HepG2 (cell line): ENCODE measurements around the gene RMI2. TPM values are rescaled to one million over a fixed set of nuclear protein-coding genes. Genes with fewer than 3 reads are reported as not detected.

Experiments used
- BRCA1 ChIP-seq: sonication (generic); formaldehyde crosslinking; IDR thresholded peaks from 2 replicates; pipeline ENCODE4 v1.4.0; 2020; ENCODE audit warnings: missing genetic modification reagents
- ELF1 ChIP-seq: sonication (generic); formaldehyde crosslinking; IDR thresholded peaks from 2 replicates; pipeline ENCODE4 v1.4.0; 2020; ENCODE audit warnings: missing genetic modification reagents
- FOSL2 ChIP-seq: sonication (generic); formaldehyde crosslinking; IDR thresholded peaks from 2 replicates; pipeline ENCODE4 v1.4.0; 2020; ENCODE audit warnings: missing genetic modification reagents
- FOXC1 ChIP-seq: sonication (generic); formaldehyde crosslinking; IDR thresholded peaks from 2 replicates; pipeline ENCODE4 v1.8.0; 2022; ENCODE audit warnings: mild to moderate bottlenecking, missing genetic modification reagents, borderline replicate concordance
- HNF4A ChIP-seq: sonication (generic); formaldehyde crosslinking; IDR thresholded peaks from 2 replicates; pipeline ENCODE4 v1.4.0; 2020; ENCODE audit warnings: missing genetic modification reagents
- HOXA9 ChIP-seq: sonication (generic); formaldehyde crosslinking; IDR thresholded peaks from 2 replicates; pipeline ENCODE4 v1.8.1; 2022; ENCODE audit warnings: missing genetic modification reagents, mild to moderate bottlenecking, moderate library complexity, borderline replicate concordance
- ISX ChIP-seq: sonication (generic); formaldehyde crosslinking; conservative IDR thresholded peaks from 2 replicates; pipeline ENCODE4 v1.5.0; 2020; ENCODE audit warnings: missing genetic modification reagents
- MAF1 ChIP-seq: sonication (generic); formaldehyde crosslinking; IDR thresholded peaks from 2 replicates; pipeline ENCODE4 v1.5.0; 2020; ENCODE audit warnings: missing genetic modification reagents, borderline replicate concordance
- MED1 ChIP-seq: sonication (generic); formaldehyde crosslinking; IDR thresholded peaks from 2 replicates; pipeline ENCODE4 v1.4.0; 2020; ENCODE audit warnings: missing genetic modification reagents
- MTF2 ChIP-seq: sonication (generic); formaldehyde crosslinking; IDR thresholded peaks from 2 replicates; pipeline ENCODE4 v1.5.0; 2020; ENCODE audit warnings: missing genetic modification reagents, borderline replicate concordance
- MYC ChIP-seq: sonication (generic); formaldehyde crosslinking; IDR thresholded peaks from 2 replicates; pipeline ENCODE4 v1.9.0; 2021; ENCODE audit warnings: missing genetic modification reagents, borderline replicate concordance
- NCOA1 ChIP-seq: sonication (generic); formaldehyde crosslinking; IDR thresholded peaks from 2 replicates; pipeline ENCODE4 v1.9.0; 2021; ENCODE audit warnings: missing genetic modification reagents
- NR2F6 ChIP-seq, 2 experiments: IDR thresholded peaks; 2 replicates each; pipeline ENCODE4 v1.6.1; 2016; ENCODE audit warnings: antibody characterized with exemption in 1 of 2, mild to moderate bottlenecking in 1 of 2
- RORA ChIP-seq: sonication (generic); formaldehyde crosslinking; IDR thresholded peaks from 2 replicates; pipeline ENCODE4 v1.5.0; 2020; ENCODE audit warnings: mild to moderate bottlenecking, missing genetic modification reagents, moderate library complexity
- SOX5 ChIP-seq: IDR thresholded peaks from 2 replicates; pipeline ENCODE4 v1.6.1; 2016; ENCODE audit warnings: borderline replicate concordance
- SPEN ChIP-seq: sonication (generic); formaldehyde crosslinking; IDR thresholded peaks from 2 replicates; pipeline ENCODE4 v1.5.1; 2020; ENCODE audit warnings: low read depth, mild to moderate bottlenecking, missing genetic modification reagents
- TCF7 ChIP-seq: sonication (generic); IDR thresholded peaks from 2 replicates; pipeline ENCODE4 v1.6.1; 2016; ENCODE audit warnings: antibody characterized with exemption, low read depth
- ZFY ChIP-seq: sonication (generic); formaldehyde crosslinking; IDR thresholded peaks from 2 replicates; pipeline ENCODE4 v1.4.0; 2020; ENCODE audit warnings: missing genetic modification reagents
- ZNF788 ChIP-seq: sonication (generic); formaldehyde crosslinking; IDR thresholded peaks from 2 replicates; pipeline ENCODE4 v1.5.0; 2020; ENCODE audit warnings: mild to moderate bottlenecking, missing genetic modification reagents, borderline replicate concordance
- polyA plus RNA-seq, 8 experiments: library from polyadenylated mRNA; depleted of rRNA in 3 of 8; stranded (reverse) in 7 of 8; unstranded in 1 of 8; fragments of >200 nt; fragmentation: Illumina TruSeq in 4 of 8; extraction: Trizol in 4 of 8; gene quantifications; 2 replicates each; pipeline versions ENCODE4 v1.2.1 to v1.2.3, GENCODE V29; 2011 to 2016; ENCODE audit warnings: low read depth in 4 of 8, missing spikeins in 1 of 8, mixed read lengths in 1 of 8; ENCODE audit not compliant: insufficient read depth in 1 of 8
- total RNA-seq, 5 experiments: library from RNA; depleted of rRNA; stranded (reverse); fragments of >200 nt; fragmentation: Illumina TruSeq; extraction: Trizol; gene quantifications; 2 replicates each; pipeline ENCODE4 v1.2.3, GENCODE V29; 2016; ENCODE audit warnings: low read depth in 1 of 5
- TF ChIP-seq, protein P1 (sequence below): sonication (generic); formaldehyde crosslinking; IDR thresholded peaks from 2 replicates; pipeline ENCODE4 v1.5.0; 2020; ENCODE audit warnings: mild to moderate bottlenecking, missing genetic modification reagents, borderline replicate concordance
- TF ChIP-seq, protein P2 (sequence below): sonication (generic); formaldehyde crosslinking; IDR thresholded peaks from 2 replicates; pipeline ENCODE4 v1.4.0; 2020; ENCODE audit warnings: missing genetic modification reagents, mild to moderate bottlenecking, borderline replicate concordance
- TF ChIP-seq, protein P3 (sequence below): IDR thresholded peaks from 2 replicates; pipeline ENCODE4 v1.6.1; 2018; ENCODE audit warnings: missing genetic modification reagents, mild to moderate bottlenecking, missing compliant biosample characterization
- TF ChIP-seq, protein P4 (sequence below): sonication (generic); formaldehyde crosslinking; IDR thresholded peaks from 2 replicates; pipeline ENCODE4 v1.4.0; 2020; ENCODE audit warnings: mild to moderate bottlenecking, low read depth, missing genetic modification reagents

Gene RMI2
- total and polyA plus RNA-seq, 2 of the 13 experiments (the other 11 are each of a cell fraction or from before 2014, with no cell fraction given) = 24.5 to 55.7 TPM

DNA sequence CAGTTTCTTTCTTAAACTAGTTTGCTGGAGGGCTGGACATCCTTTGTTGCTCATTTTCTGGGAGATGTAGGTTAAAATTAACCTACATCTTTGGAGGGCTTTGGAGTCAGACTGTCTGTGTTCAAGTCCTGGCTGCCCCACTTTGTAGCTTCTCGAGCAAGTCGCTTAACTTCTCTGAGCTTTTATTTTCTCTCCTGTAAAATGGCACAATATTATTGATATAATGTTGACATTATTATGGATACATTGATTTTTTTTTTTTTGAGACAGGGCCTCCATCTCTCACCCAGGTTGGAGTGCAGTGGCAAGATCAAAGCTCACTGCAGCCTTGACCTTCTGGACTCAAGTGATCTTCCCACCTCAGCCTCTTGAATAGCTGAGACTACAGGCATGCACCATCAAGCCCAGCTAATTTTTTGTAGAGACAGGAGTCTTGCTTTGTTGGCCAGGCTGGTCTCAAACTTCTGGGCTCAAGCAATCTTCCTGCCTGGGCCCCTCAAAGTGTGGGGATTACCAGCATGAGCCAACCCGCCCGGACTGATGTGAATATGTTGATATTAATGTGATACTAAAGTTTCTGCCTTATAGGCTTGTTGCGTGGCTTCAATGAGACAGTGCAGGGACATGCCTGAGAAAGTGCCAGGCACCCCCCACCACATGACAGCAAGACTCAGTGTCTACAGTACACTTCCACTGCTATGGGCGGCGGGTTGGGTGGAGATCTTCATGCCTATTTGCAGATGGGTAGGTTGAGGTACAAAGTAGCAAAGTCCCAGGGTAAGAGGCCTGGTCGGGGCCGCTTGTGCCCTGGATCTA lies 31.6 kb upstream of the RMI2 start (continued):
- TF ChIP-seq, protein P1, sequence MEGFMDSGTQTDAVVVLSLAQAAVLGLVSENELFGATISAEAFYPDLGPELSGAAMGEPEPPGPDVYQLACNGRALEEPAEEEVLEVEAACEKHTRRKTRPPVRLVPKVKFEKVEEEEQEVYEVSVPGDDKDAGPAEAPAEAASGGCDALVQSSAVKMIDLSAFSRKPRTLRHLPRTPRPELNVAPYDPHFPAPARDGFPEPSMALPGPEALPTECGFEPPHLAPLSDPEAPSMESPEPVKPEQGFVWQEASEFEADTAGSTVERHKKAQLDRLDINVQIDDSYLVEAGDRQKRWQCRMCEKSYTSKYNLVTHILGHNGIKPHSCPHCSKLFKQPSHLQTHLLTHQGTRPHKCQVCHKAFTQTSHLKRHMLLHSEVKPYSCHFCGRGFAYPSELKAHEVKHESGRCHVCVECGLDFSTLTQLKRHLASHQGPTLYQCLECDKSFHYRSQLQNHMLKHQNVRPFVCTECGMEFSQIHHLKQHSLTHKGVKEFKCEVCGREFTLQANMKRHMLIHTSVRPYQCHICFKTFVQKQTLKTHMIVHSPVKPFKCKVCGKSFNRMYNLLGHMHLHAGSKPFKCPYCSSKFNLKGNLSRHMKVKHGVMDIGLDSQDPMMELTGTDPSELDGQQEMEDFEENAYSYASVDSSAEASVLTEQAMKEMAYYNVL (CRISPR knock-in tag) = no peak
- TF ChIP-seq, protein P2, sequence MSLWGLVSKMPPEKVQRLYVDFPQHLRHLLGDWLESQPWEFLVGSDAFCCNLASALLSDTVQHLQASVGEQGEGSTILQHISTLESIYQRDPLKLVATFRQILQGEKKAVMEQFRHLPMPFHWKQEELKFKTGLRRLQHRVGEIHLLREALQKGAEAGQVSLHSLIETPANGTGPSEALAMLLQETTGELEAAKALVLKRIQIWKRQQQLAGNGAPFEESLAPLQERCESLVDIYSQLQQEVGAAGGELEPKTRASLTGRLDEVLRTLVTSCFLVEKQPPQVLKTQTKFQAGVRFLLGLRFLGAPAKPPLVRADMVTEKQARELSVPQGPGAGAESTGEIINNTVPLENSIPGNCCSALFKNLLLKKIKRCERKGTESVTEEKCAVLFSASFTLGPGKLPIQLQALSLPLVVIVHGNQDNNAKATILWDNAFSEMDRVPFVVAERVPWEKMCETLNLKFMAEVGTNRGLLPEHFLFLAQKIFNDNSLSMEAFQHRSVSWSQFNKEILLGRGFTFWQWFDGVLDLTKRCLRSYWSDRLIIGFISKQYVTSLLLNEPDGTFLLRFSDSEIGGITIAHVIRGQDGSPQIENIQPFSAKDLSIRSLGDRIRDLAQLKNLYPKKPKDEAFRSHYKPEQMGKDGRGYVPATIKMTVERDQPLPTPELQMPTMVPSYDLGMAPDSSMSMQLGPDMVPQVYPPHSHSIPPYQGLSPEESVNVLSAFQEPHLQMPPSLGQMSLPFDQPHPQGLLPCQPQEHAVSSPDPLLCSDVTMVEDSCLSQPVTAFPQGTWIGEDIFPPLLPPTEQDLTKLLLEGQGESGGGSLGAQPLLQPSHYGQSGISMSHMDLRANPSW (CRISPR knock-in tag) = no peak
- TF ChIP-seq RORA (CRISPR knock-in tag) (no peak), BRCA1 (CRISPR knock-in tag) (0 out of 2 replicates have a peak, but pooled peaks have one; percentile 32), HNF4A (CRISPR knock-in tag) (peak; percentile 85), ZFY (CRISPR knock-in tag) (peak; percentile 34; the same call in 1 of the 2 replicates), ISX (CRISPR knock-in tag) (peak; percentile 67; the same call in 1 of the 2 replicates), TCF7 (peak; percentile 64), MTF2 (no peak), FOSL2 (CRISPR knock-in tag) (peak; percentile 42), FOXC1 (CRISPR knock-in tag) (peak; percentile 55; the same call in 1 of the 2 replicates), HOXA9 (CRISPR knock-in tag) (no peak), MED1 (CRISPR knock-in tag) (peak; percentile 46), MAF1 (0 out of 2 replicates have a peak, but pooled peaks have one; percentile 43), SPEN (CRISPR knock-in tag) (peak; percentile 11; the same call in 1 of the 2 replicates), ELF1 (0 out of 2 replicates have a peak, but pooled peaks have one; percentile 9), SOX5 (CRISPR knock-in tag) (0 out of 2 replicates have a peak, but pooled peaks have one; percentile 11), ZNF788 (CRISPR knock-in tag) (peak; percentile 15; the same call in 1 of the 2 replicates), NR2F6 (IDR thresholded peaks at IDR 0.05) (peak; percentile 46; the same call in 1 of the 2 replicates), NR2F6 (CRISPR knock-in tag; IDR thresholded peaks at IDR 0.05) (0 out of 2 replicates have a peak, but pooled peaks have one; percentile 19), NCOA1 (CRISPR knock-in tag) (0 out of 2 replicates have a peak, but pooled peaks have one; percentile 63), MYC (0 out of 2 replicates have a peak, but pooled peaks have one; percentile 18)
- TF ChIP-seq, protein P3, sequence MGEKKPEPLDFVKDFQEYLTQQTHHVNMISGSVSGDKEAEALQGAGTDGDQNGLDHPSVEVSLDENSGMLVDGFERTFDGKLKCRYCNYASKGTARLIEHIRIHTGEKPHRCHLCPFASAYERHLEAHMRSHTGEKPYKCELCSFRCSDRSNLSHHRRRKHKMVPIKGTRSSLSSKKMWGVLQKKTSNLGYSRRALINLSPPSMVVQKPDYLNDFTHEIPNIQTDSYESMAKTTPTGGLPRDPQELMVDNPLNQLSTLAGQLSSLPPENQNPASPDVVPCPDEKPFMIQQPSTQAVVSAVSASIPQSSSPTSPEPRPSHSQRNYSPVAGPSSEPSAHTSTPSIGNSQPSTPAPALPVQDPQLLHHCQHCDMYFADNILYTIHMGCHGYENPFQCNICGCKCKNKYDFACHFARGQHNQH (CRISPR knock-in tag) = peak; percentile 44; the same call in 1 of the 2 replicates
- TF ChIP-seq, protein P4, sequence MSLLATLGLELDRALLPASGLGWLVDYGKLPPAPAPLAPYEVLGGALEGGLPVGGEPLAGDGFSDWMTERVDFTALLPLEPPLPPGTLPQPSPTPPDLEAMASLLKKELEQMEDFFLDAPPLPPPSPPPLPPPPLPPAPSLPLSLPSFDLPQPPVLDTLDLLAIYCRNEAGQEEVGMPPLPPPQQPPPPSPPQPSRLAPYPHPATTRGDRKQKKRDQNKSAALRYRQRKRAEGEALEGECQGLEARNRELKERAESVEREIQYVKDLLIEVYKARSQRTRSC = no peak
